Activated CD4-positive, CD25-positive, alpha-beta regulatory T cell treated with anti-CD3 and anti-CD28 coated beads, Interleukin-2, amount 50 U/mL, for 72 hours (primary cell): ENCODE results near the gene PRKAB2.
"Not testable (repeated sequence)": the region's sequence is repeated elsewhere in the genome, so short reads cannot be mapped to it uniquely, and the experiment has no call there.

ENCODE experiments used
- DNase-seq: peaks from one replicate; pipeline ENCODE4 v3.0.0; 2021

PRKAB2 gene

GRCh38 chr1:147109041-147109440 lies 63.2 kb downstream of the PRKAB2 start:
- DNase-seq: no peak

GRCh38 chr1:147106407-147106881 lies 65.8 kb downstream of the PRKAB2 start:
- not testable (repeated sequence) for DNase-seq

GRCh38 chr1:147105909-147106308 lies 66.4 kb downstream of the PRKAB2 start:
- DNase-seq: no peak
